ENCODE data around the gene ANGPT4.

Gene ANGPT4

GRCh38 chr20:916125-916799, at the start of gene ANGPT4:
Gene ANGPT4 (minus strand): TSS chr20:916334. CDS start chr20:916214, 120 bp downstream.
- H3K4me3 ChIP-seq (ENCODE audit: low read length), result no peak within 1 kb of the TSS
- no peak within 1 kb of the TSS for H2AFZ ChIP-seq (ENCODE audit: low read depth, low read length)
- no peaks in the 10 kb centered on the region for H3K36me3 ChIP-seq (ENCODE audit: insufficient read depth, low read length)
- no peaks in the 10 kb centered on the region for H3K9me3 ChIP-seq (ENCODE audit: low read length)
- peaks cover 19% of the 10 kb centered on the region for H3K27me3 ChIP-seq (ENCODE audit: insufficient read depth, low read length)
- no peaks in the 10 kb centered on the region for H3K4me1 ChIP-seq (ENCODE audit: insufficient read depth, low read length)

- Histone ChIP-seq H3K4me3 (ENCODE audit: low read length) (no peak overlapping the region), H3K36me3 (ENCODE audit: insufficient read depth, low read length) (no peaks in the 10 kb centered on the region), H3K27me3 (ENCODE audit: insufficient read depth, low read length) (peaks cover 20% of the 10 kb centered on the region), H2AFZ (ENCODE audit: low read depth, low read length) (no peak overlapping the region), H3K9me3 (ENCODE audit: low read length) (no peaks in the 10 kb centered on the region), H3K4me1 (ENCODE audit: insufficient read depth, low read length) (no peaks in the 10 kb centered on the region)
Measured at GRCh38 chr20:963795-964194, 47.7 kb upstream of the ANGPT4 start.

GRCh38 chr20:962683-963082, 46.5 kb upstream of the ANGPT4 start:
- Histone ChIP-seq H2AFZ (ENCODE audit: low read depth, low read length) (no peak overlapping the region), H3K27me3 (ENCODE audit: insufficient read depth, low read length) (peaks cover 23% of the 10 kb centered on the region), H3K36me3 (ENCODE audit: insufficient read depth, low read length) (no peaks in the 10 kb centered on the region)

GRCh38 chr20:962223-962622, 46.1 kb upstream of the ANGPT4 start:
- no peaks in the 10 kb centered on the region for H3K4me1 ChIP-seq (ENCODE audit: insufficient read depth, low read length)
- peaks cover 23% of the 10 kb centered on the region for H3K27me3 ChIP-seq (ENCODE audit: insufficient read depth, low read length)

More at GRCh38 chr20:962683-963082, 46.5 kb upstream of the ANGPT4 start:
- Histone ChIP-seq H3K4me3 (ENCODE audit: low read length) (no peak overlapping the region), H3K4me1 (ENCODE audit: insufficient read depth, low read length) (no peaks in the 10 kb centered on the region), H3K9me3 (ENCODE audit: low read length) (no peaks in the 10 kb centered on the region)

GRCh38 chr20:961768-962167, 45.6 kb upstream of the ANGPT4 start:
- H3K27me3 ChIP-seq (ENCODE audit: insufficient read depth, low read length), result peaks cover 23% of the 10 kb centered on the region
- H2AFZ ChIP-seq (ENCODE audit: low read depth, low read length), result no peak overlapping the region
- H3K4me1 ChIP-seq (ENCODE audit: insufficient read depth, low read length), result no peaks in the 10 kb centered on the region
- no peak overlapping the region for H3K4me3 ChIP-seq (ENCODE audit: low read length)
- H3K9me3 ChIP-seq (ENCODE audit: low read length), result no peaks in the 10 kb centered on the region
- H3K36me3 ChIP-seq (ENCODE audit: insufficient read depth, low read length), result no peaks in the 10 kb centered on the region

More at GRCh38 chr20:962223-962622, 46.1 kb upstream of the ANGPT4 start:
- H2AFZ ChIP-seq (ENCODE audit: low read depth, low read length), result no peak overlapping the region
- no peaks in the 10 kb centered on the region for H3K36me3 ChIP-seq (ENCODE audit: insufficient read depth, low read length)
- H3K4me3 ChIP-seq (ENCODE audit: low read length), result no peak overlapping the region
- no peaks in the 10 kb centered on the region for H3K9me3 ChIP-seq (ENCODE audit: low read length)

- Histone ChIP-seq H3K36me3 (ENCODE audit: insufficient read depth, low read length) (no peaks in the 10 kb centered on the region), H3K4me1 (ENCODE audit: insufficient read depth, low read length) (no peaks in the 10 kb centered on the region), H2AFZ (ENCODE audit: low read depth, low read length) (no peak overlapping the region), H3K4me3 (ENCODE audit: low read length) (no peak overlapping the region), H3K27me3 (ENCODE audit: insufficient read depth, low read length) (peaks cover 20% of the 10 kb centered on the region), H3K9me3 (ENCODE audit: low read length) (no peaks in the 10 kb centered on the region)
Measured at GRCh38 chr20:959996-960615, 44.0 kb upstream of the ANGPT4 start.

GRCh38 chr20:958936-959815, 43.0 kb upstream of the ANGPT4 start:
- peaks cover 17% of the 10 kb centered on the region for H3K27me3 ChIP-seq (ENCODE audit: insufficient read depth, low read length)
- H2AFZ ChIP-seq (ENCODE audit: low read depth, low read length), result no peak overlapping the region
- H3K4me1 ChIP-seq (ENCODE audit: insufficient read depth, low read length), result no peaks in the 10 kb centered on the region
- no peaks in the 10 kb centered on the region for H3K9me3 ChIP-seq (ENCODE audit: low read length)
- no peak overlapping the region for H3K4me3 ChIP-seq (ENCODE audit: low read length)
- no peaks in the 10 kb centered on the region for H3K36me3 ChIP-seq (ENCODE audit: insufficient read depth, low read length)

- peaks cover 16% of the 10 kb centered on the region for H3K27me3 ChIP-seq (ENCODE audit: insufficient read depth, low read length)
- no peak overlapping the region for H2AFZ ChIP-seq (ENCODE audit: low read depth, low read length)
- H3K36me3 ChIP-seq (ENCODE audit: insufficient read depth, low read length), result no peaks in the 10 kb centered on the region
- no peak overlapping the region for H3K4me3 ChIP-seq (ENCODE audit: low read length)
- H3K4me1 ChIP-seq (ENCODE audit: insufficient read depth, low read length), result no peaks in the 10 kb centered on the region
- no peaks in the 10 kb centered on the region for H3K9me3 ChIP-seq (ENCODE audit: low read length)
Measured at GRCh38 chr20:957544-957943, 41.4 kb upstream of the ANGPT4 start.

GRCh38 chr20:956330-956951, 40.3 kb upstream of the ANGPT4 start:
- H3K4me3 ChIP-seq (ENCODE audit: low read length), result no peak overlapping the region
- H3K9me3 ChIP-seq (ENCODE audit: low read length), result no peaks in the 10 kb centered on the region
- peaks cover 16% of the 10 kb centered on the region for H3K27me3 ChIP-seq (ENCODE audit: insufficient read depth, low read length)
- H2AFZ ChIP-seq (ENCODE audit: low read depth, low read length), result no peak overlapping the region
- H3K4me1 ChIP-seq (ENCODE audit: insufficient read depth, low read length), result no peaks in the 10 kb centered on the region
- no peaks in the 10 kb centered on the region for H3K36me3 ChIP-seq (ENCODE audit: insufficient read depth, low read length)

GRCh38 chr20:955656-956055, 39.5 kb upstream of the ANGPT4 start:
- no peaks in the 10 kb centered on the region for H3K9me3 ChIP-seq (ENCODE audit: low read length)
- H3K27me3 ChIP-seq (ENCODE audit: insufficient read depth, low read length), result peaks cover 15% of the 10 kb centered on the region
- H3K4me1 ChIP-seq (ENCODE audit: insufficient read depth, low read length), result no peaks in the 10 kb centered on the region
- H3K4me3 ChIP-seq (ENCODE audit: low read length), result no peak overlapping the region
- no peaks in the 10 kb centered on the region for H3K36me3 ChIP-seq (ENCODE audit: insufficient read depth, low read length)
- H2AFZ ChIP-seq (ENCODE audit: low read depth, low read length), result no peak overlapping the region

- H3K36me3 ChIP-seq (ENCODE audit: insufficient read depth, low read length), result no peaks in the 10 kb centered on the region
- no peaks in the 10 kb centered on the region for H3K9me3 ChIP-seq (ENCODE audit: low read length)
- H3K4me3 ChIP-seq (ENCODE audit: low read length), result no peak overlapping the region
- H2AFZ ChIP-seq (ENCODE audit: low read depth, low read length), result no peak overlapping the region
- no peaks in the 10 kb centered on the region for H3K4me1 ChIP-seq (ENCODE audit: insufficient read depth, low read length)
- peaks cover 12% of the 10 kb centered on the region for H3K27me3 ChIP-seq (ENCODE audit: insufficient read depth, low read length)
Measured at GRCh38 chr20:955111-955510, 39.0 kb upstream of the ANGPT4 start.

- Histone ChIP-seq H3K4me3 (ENCODE audit: low read length) (no peak overlapping the region), H3K36me3 (ENCODE audit: insufficient read depth, low read length) (no peaks in the 10 kb centered on the region), H3K27me3 (ENCODE audit: insufficient read depth, low read length) (peaks cover 3% of the 10 kb centered on the region), H3K4me1 (ENCODE audit: insufficient read depth, low read length) (no peaks in the 10 kb centered on the region), H2AFZ (ENCODE audit: low read depth, low read length) (no peak overlapping the region), H3K9me3 (ENCODE audit: low read length) (no peaks in the 10 kb centered on the region)
Measured at GRCh38 chr20:953742-954141, 37.6 kb upstream of the ANGPT4 start.
